ENCODE results near the gene FNDC5.
A peak's percentile ranks its signal among the peaks of the same experiment; 100 is the strongest.

The FNDC5 gene

DNA sequence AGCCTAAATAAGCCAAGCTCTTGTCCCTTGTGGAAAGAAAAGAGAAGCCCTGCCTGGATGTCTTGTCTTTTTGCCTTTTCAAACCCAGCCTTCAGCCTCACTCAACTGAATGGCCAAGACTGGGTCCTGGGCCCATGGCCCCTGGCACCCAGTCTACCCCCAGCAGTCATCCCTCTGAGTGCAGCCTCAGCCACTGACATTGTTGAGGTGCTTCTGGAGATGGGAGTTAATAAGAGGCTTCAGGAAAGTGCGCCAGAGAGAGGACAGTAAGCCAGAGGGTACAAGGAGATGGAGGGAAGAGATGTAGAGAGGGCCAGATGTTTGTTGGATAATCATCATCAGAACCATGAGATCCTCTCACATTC, 6.8 kb downstream of the FNDC5 start:
- no peak for DNase-seq

- no peak for DNase-seq
Observed at GRCh38 chr1:32863218-32863880, 7.4 kb downstream of the FNDC5 start.

- DNase-seq: no peak
Observed at GRCh38 chr1:32861904-32862695, 8.6 kb downstream of the FNDC5 start.

GRCh38 chr1:32860566-32860965, 10.1 kb downstream of the FNDC5 start:
- no peak for DNase-seq

- DNase-seq: no peak
Observed at GRCh38 chr1:32859915-32860314, 10.8 kb downstream of the FNDC5 start.

DNA sequence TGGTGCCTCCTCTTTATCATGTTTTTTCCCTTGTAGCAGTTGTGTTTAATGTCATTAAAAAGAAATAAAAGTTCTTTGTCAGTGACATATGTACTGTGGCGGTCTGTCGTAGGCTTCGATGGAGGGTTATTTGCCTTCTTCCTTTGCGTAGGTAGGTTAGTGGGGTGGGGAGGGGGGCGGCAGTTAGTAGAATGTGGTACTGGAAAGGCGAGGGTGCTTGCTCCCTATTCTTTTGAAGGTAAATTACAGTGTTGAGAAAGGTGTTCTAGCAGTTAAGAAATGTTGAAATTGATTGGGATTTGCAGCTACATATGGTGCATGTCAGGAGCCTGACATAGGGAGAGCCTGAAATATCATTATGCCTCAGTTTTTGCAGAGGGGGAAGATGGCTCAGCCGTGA, 11.9 kb downstream of the FNDC5 start:
- DNase-seq: no peak

- DNase-seq: no peak
Observed at GRCh38 chr1:32858136-32858535, 12.6 kb downstream of the FNDC5 start.

GRCh38 chr1:32855861-32856617, 14.7 kb downstream of the FNDC5 start:
- no peak for DNase-seq

DNA sequence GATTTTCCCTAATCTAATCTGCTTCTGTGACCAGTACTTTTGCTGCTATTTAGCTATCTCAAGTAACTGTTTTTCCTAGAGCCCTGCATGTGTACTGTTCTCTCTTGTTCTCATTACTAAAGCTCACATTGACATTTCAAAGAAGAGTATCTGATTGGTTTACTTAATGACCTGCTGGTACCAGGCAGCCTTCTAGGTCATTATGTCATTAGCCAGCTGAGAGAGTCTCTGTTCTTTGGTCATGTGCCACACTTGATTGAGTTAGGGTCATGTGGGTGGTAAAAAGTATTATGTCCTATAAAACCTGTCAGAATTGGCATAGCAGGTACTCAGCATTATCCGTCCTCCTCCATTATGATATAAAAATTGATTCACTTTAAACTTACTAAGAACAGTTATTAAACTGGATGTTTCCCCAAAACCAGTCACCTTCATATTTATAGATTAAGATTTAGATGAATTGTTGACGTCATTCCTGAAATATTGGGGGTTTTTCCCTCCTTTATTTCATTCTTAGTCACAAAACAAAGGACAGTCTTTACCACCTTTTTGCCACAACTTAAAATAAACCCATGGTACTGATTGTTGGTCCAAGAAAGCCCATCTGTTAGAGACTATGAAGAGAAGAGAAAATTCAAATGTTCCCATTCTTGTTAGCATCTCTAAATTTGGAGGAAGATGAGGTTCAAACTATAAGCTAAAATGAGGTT, 22.2 kb downstream of the FNDC5 start:
- no peak for DNase-seq

- DNase-seq: no peak
Observed at GRCh38 chr1:32831878-32832277, 38.8 kb downstream of the FNDC5 start.

GRCh38 chr1:32830092-32830852, 40.4 kb downstream of the FNDC5 start:
- no peak for DNase-seq

- no peak for DNase-seq
Observed at GRCh38 chr1:32828341-32828740, 42.4 kb downstream of the FNDC5 start.

GRCh38 chr1:32825181-32825580, 45.5 kb downstream of the FNDC5 start:
- DNase-seq: no peak

DNA sequence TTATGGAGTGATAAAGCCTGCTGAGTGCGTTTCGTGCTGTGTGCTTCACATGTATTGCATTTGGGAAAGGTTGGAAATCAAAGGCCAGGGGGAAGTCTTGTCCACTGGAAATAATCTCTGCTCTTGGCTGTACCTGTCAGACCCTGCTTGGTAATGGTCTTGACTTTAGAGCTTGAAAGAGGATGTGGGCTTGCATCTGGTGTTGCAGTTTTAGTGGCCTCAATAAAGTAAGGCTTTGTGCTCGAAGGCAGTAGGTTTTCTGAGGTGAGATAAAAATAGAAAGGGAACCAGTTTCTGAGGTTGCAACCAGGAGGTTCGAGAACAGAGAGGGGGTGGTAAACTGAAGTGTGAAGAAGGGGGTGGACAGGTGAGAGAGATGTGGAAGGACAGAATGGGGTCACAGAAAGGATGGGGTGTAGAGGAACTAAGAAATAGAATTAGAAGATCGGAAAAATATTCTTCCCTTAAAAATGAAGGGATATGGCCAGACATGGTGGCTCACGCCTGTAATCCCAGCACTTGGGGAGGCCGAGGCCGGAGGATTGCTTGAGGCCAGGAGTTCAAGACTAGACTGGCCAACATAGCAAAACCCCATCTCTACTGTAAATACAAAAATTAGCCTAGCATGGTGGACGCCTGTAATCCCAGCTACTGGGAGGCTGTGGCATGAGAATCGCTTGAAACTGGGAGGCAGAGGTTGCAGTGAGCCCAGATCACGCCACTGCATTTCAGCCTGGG, 51.7 kb downstream of the FNDC5 start:
- DNase-seq: no peak

DNA sequence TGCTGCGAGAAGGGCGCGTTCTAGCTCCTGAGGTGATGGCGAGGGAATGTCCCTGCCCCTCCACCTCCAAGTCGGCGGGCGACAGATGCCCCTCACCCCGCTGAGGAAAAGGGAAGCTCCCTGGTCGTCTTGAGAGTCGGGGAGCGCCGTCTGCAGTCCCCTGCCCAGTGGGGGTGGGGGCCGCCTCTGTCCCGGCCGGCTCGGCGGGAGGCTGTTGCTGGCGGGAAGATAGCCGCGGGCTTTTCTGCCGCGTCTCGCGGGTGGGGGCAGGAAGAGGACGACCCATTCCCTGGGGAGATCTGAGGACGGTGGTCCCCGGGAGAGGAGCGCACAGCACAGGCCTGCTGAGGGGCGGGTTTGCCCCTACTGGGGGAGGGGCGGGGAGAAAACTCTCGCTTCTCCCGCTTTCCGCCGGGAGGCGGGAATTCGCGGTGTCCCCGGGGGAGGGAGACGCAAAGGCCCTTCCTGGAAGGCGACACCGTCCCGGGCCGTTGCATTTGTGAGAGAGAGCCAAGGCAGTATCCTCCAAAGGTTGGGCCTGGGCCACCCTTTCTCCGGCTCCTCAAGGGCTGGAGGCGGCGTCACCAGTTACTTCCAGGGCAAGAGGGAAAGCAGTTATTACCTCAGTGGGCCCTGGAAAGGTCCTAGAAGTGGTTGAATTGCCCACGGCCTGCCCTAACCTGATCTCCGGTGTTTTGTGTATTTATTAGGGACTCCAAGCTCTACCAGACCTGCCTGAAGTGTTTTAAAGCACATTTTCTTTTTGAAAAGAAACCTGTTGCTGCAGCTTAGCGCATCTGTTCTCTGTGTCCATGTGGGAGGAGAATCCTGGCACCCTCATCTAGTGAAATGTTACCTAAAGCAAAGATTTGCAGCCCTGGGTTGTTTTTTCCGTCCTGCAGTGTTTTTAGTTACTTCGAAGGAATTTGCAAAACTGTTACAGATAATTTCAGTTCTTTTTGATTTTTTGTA, 52.6 kb downstream of the FNDC5 start:
- no peak for DNase-seq

- DNase-seq: peak; percentile 99
Observed at GRCh38 chr1:32817159-32817814, 53.4 kb downstream of the FNDC5 start, which contains the start of the genes S100PBP and YARS1. S100PBP (plus strand) TSS chr1:32817653; CDS start chr1:32826100, 8,447 bp downstream. YARS1 (minus strand) TSS chr1:32817358; CDS start chr1:32817244, 114 bp downstream.

DNA sequence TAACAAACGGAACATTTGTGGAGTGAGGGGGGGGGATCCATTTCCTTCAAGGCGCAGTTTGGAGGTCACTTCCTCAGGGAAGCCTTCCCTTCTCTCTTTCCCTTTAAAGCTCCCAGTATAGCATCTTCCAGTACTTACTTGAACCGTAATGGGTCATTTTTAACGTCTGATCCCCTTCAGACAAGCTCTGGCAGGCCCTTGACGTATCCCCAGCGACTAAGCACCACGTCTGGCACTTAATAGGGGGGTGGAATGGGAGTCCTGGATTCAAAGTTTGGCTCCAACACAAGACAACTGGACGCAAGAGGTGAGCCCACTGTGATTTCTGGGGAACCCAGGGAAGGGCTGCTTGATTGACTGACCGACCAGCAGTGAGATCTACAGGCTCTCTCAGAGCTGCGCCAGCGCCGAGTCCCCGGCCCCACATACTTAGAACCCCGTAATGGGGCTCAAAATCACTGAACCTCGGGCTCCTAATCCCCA, 54.0 kb downstream of the FNDC5 start:
- peak; percentile 3 for DNase-seq

- DNase-seq: no peak
Observed at GRCh38 chr1:32813941-32814739, 56.6 kb downstream of the FNDC5 start.

Data from effector CD4-positive, alpha-beta T cell (primary cell).